Measurements from ENCODE around the gene SETD2. TPM values are rescaled to one million over a fixed set of nuclear protein-coding genes. Genes with fewer than 3 reads are reported as not detected.
"Not testable (repeated sequence)": the region's sequence is repeated elsewhere in the genome, so short reads cannot be mapped to it uniquely, and the experiment has no call there.

The SETD2 gene
- polyA plus RNA-seq, 1 of the 3 experiments (the other 2 are of a cell fraction), result 12.1 TPM

DNA sequence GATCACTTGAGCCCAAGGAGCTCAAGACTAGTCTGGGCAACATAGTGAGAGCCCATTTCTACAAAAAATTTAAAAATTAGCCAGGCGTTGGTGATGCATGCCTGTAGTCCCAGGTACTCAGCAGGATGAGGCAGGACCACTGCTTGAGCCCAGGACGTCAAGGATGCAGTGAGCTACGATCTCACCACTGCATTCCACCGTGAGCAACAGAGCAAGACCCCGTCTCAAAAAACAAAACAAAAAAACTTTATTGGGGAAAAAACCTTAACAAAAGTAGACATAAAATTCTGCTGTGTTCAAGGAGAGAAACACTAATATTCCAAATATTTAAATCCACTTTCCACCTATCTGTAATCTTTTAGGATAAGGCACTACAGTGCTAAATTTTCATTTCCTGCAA lies 20.8 kb downstream of the SETD2 start:
- H3K9me2 ChIP-seq, result no peaks in the 10 kb centered on the region
- CTCF ChIA-PET, result no interaction called here
- H2AFZ ChIP-seq (ENCODE audit: low read depth), result no peak overlapping the region
- H3K9me3 ChIP-seq, result no peaks in the 10 kb centered on the region
- TF ChIP-seq JUND (IDR thresholded peaks at IDR 0.05) (no peak), MAX (IDR thresholded peaks at IDR 0.05; ENCODE audit: low read depth) (no peak), FOSL2 (IDR thresholded peaks at IDR 0.05; ENCODE audit: borderline replicate concordance, low read depth) (no peak)
- TF ChIP-seq, protein P1, sequence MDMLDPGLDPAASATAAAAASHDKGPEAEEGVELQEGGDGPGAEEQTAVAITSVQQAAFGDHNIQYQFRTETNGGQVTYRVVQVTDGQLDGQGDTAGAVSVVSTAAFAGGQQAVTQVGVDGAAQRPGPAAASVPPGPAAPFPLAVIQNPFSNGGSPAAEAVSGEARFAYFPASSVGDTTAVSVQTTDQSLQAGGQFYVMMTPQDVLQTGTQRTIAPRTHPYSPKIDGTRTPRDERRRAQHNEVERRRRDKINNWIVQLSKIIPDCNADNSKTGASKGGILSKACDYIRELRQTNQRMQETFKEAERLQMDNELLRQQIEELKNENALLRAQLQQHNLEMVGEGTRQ (IDR thresholded peaks at IDR 0.05; ENCODE audit: borderline replicate concordance, low read depth, low read length), result no peak
- no peaks in the 10 kb centered on the region for H3K4me1 ChIP-seq (ENCODE audit: control insufficient read depth in 1 of 2, insufficient read depth in 2 of 2, low read depth in 1 of 2, low read length in 1 of 2)
- H3K36me3 ChIP-seq (replicated peaks in 1 of 2; ENCODE audit: control insufficient read depth in 1 of 2, insufficient read depth in 2 of 2, low read length in 1 of 2), result no peaks in the 10 kb centered on the region
- no peaks in the 10 kb centered on the region for H3K27me3 ChIP-seq (ENCODE audit: insufficient read depth)
- H3F3A ChIP-seq (replicated peaks; ENCODE audit: insufficient read depth), result peaks cover 3% of the 10 kb centered on the region
- no peak overlapping the region for H3K4me2 ChIP-seq
- POLR2A ChIA-PET, result no interaction called here
- peaks cover 98% of the 10 kb centered on the region for H4K20me1 ChIP-seq (ENCODE audit: insufficient read depth)
- H3K9ac ChIP-seq, result no peak overlapping the region
- no peak overlapping the region for H3K4me3 ChIP-seq (ENCODE audit: low read depth in 2 of 2, low read length in 1 of 2)
- WGBS (ENCODE audit: low lambda C conversion rate), result 88% methylated on average over 5 of the region's 5 CpGs
- no peak for DNase-seq
- peaks cover 100% of the 10 kb centered on the region for H3K79me2 ChIP-seq (ENCODE audit: insufficient read depth)
- H3K27ac ChIP-seq (ENCODE audit: low read depth in 2 of 2, low read length in 1 of 2), result no peak overlapping the region

DNA sequence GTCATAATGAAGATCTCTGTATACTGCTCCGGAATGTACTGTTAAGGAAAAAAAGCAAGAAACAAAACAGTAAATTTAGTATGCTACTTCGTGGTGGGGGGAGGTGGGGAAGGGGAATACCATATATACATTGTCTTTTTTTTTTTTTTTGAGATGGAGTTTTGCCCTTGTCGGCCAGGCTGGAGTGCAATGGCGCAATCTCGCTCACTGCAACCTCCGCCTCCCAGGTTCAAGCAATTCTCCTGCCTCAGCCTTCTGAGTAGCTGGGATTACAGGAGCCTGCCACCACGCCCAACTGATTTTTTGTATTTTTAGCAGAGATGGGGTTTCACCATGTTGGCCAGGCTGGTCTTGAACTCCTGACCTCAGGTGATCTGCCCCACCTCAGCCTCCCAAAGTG lies 21.4 kb downstream of the SETD2 start:
- CTCF ChIA-PET; H3K9me3 ChIP-seq; H2AFZ ChIP-seq (ENCODE audit: low read depth); H3K9ac ChIP-seq; DNase-seq; H3K4me3 ChIP-seq (ENCODE audit: low read depth in 2 of 2, low read length in 1 of 2); H3K36me3 ChIP-seq (replicated peaks in 1 of 2; ENCODE audit: control insufficient read depth in 1 of 2, insufficient read depth in 2 of 2, low read length in 1 of 2); H3K9me2 ChIP-seq; H3K27ac ChIP-seq (ENCODE audit: low read depth in 2 of 2, low read length in 1 of 2); H3F3A ChIP-seq (replicated peaks; ENCODE audit: insufficient read depth); POLR2A ChIA-PET; H3K4me1 ChIP-seq (ENCODE audit: control insufficient read depth in 1 of 2, insufficient read depth in 2 of 2, low read depth in 1 of 2, low read length in 1 of 2); H3K27me3 ChIP-seq (ENCODE audit: insufficient read depth); H3K4me2 ChIP-seq: not testable (repeated sequence)
- H4K20me1 ChIP-seq (ENCODE audit: insufficient read depth), result peaks cover 100% of the 10 kb centered on the region
- peaks cover 100% of the 10 kb centered on the region for H3K79me2 ChIP-seq (ENCODE audit: insufficient read depth)
- 93% methylated on average over 7 of the region's 7 CpGs for WGBS (ENCODE audit: low lambda C conversion rate)

GRCh38 chr3:47140973-47141461 lies 22.9 kb downstream of the SETD2 start:
- H3K27ac ChIP-seq (ENCODE audit: low read depth in 2 of 2, low read length in 1 of 2); H3F3A ChIP-seq (replicated peaks; ENCODE audit: insufficient read depth); H3K4me3 ChIP-seq (ENCODE audit: low read depth in 2 of 2, low read length in 1 of 2); DNase-seq; H3K36me3 ChIP-seq (replicated peaks in 1 of 2; ENCODE audit: control insufficient read depth in 1 of 2, insufficient read depth in 2 of 2, low read length in 1 of 2); H2AFZ ChIP-seq (ENCODE audit: low read depth); H3K9me3 ChIP-seq; H3K4me1 ChIP-seq (ENCODE audit: control insufficient read depth in 1 of 2, insufficient read depth in 2 of 2, low read depth in 1 of 2, low read length in 1 of 2); H3K9me2 ChIP-seq; H3K9ac ChIP-seq; CTCF ChIA-PET; H3K4me2 ChIP-seq; POLR2A ChIA-PET; H3K27me3 ChIP-seq (ENCODE audit: insufficient read depth): not testable (repeated sequence)
- Histone ChIP-seq H4K20me1 (ENCODE audit: insufficient read depth) (peaks cover 98% of the 10 kb centered on the region), H3K79me2 (ENCODE audit: insufficient read depth) (peaks cover 100% of the 10 kb centered on the region)
- 87% methylated on average over 2 of the region's 3 CpGs for WGBS (ENCODE audit: low lambda C conversion rate)

- 88% methylated on average over 7 of the region's 7 CpGs for WGBS (ENCODE audit: low lambda C conversion rate)
- H3K27ac ChIP-seq (ENCODE audit: low read depth in 2 of 2, low read length in 1 of 2); POLR2A ChIA-PET; H3K9me2 ChIP-seq; H3K36me3 ChIP-seq (replicated peaks in 1 of 2; ENCODE audit: control insufficient read depth in 1 of 2, insufficient read depth in 2 of 2, low read length in 1 of 2); CTCF ChIA-PET; H3K9ac ChIP-seq; DNase-seq; H3F3A ChIP-seq (replicated peaks; ENCODE audit: insufficient read depth); H2AFZ ChIP-seq (ENCODE audit: low read depth); H3K4me2 ChIP-seq; H3K27me3 ChIP-seq (ENCODE audit: insufficient read depth); H3K4me3 ChIP-seq (ENCODE audit: low read depth in 2 of 2, low read length in 1 of 2); H3K9me3 ChIP-seq; H3K4me1 ChIP-seq (ENCODE audit: control insufficient read depth in 1 of 2, insufficient read depth in 2 of 2, low read depth in 1 of 2, low read length in 1 of 2): not testable (repeated sequence)
- peaks cover 100% of the 10 kb centered on the region for H3K79me2 ChIP-seq (ENCODE audit: insufficient read depth)
- peaks cover 98% of the 10 kb centered on the region for H4K20me1 ChIP-seq (ENCODE audit: insufficient read depth)
Observed at GRCh38 chr3:47140553-47140952, 23.4 kb downstream of the SETD2 start.
